GM19239 (cell line): ENCODE measurements around the gene MAPK8IP1.
"Not testable (repeated sequence)": the region's sequence is repeated elsewhere in the genome, so short reads cannot be mapped to it uniquely, and the experiment has no call there.

Source experiments
- DNase-seq: peaks from one replicate; pipeline ENCODE4 v3.0.0; 2011; ENCODE audit warnings: low spot score; ENCODE audit not compliant: insufficient read length
- FAIRE-seq: peaks from 2 replicates; lab custom pipeline; 2011; peaks lifted over from hg19 to GRCh38; lab: Jason Lieb, UNC

Gene MAPK8IP1

GRCh38 chr11:45886816-45887520, 1.5 kb downstream of the MAPK8IP1 start:
- DNase-seq (no peak), FAIRE-seq (no peak)

DNA sequence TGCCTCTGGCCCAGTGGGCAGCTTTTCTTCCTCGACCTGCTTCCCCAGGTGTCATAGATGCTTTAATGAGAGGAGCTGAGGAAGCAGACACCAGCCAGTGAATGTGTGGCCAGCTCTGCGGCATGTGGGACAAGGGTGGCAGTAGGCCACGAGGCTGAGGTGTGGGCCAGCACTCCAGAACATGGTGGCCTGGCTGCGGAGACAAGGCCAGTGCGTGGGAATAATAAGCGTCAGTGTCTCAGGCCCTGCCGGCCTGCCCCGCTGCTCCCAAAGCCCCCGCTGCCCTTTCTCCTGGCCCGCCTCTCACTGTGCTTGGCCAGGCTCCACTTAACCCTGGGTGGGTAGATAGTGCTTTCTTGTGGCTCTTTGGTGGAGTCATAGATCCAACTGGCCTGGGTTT, 2.1 kb downstream of the MAPK8IP1 start:
- FAIRE-seq (no peak), DNase-seq (no peak)

- DNase-seq (no peak), FAIRE-seq (no peak)
Measured at GRCh38 chr11:45889555-45889954, 4.1 kb downstream of the MAPK8IP1 start.

- DNase-seq (no peak), FAIRE-seq (no peak)
Measured at GRCh38 chr11:45889966-45890365, 4.5 kb downstream of the MAPK8IP1 start.

DNA sequence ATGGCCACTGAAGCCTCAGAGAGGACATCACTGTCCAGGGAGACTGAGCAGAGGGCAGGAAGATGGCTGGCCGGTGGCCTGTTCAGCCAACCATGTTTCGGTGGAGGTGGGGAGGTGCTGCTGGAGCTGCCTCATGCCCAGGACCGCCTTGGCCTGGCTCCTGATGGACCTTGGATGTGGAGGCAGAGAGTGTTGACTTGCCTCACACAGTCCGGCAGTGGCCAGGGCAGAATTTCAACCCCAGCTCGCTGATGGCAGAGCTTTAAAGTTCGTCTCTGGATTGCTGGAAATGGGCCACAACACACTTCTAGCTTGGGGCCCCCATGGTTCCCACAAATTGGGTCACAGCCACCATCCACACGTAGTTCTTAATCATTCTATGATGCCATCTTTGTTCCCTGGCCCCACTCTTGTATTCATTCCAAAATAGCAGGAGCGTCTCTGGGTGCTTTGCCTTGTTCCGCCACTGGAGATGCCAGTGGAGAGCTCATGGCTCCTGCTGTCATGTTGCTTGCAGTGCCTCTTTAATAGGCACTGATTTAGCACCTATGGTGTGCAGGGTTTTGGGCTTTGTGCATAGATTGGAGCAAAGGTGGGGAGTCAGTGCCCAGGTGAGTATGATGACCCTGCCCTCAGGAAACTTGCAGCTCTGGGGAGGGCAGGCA, 5.6 kb downstream of the MAPK8IP1 start:
- DNase-seq: no peak
- FAIRE-seq: no peak

DNA sequence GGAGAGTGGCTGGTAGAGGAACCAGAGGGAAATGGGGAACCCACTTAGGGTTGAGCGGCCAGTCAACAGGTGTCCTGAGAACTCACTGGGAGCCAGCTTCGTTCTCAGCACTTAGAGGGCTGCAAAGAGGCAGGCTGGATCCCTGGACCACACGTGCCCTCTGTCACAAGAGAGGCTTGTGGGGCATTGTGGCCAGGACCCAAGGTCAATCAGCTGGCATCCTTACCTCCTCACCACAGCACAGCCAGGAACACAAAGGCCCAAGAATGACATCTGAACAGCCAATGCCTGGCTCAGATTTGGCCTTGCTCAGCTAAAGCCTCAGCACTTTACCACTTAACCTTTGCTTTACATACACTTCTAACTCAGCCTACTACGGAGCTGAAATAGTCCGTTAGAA, 7.4 kb downstream of the MAPK8IP1 start:
- no peak for DNase-seq
- no peak for FAIRE-seq

DNA sequence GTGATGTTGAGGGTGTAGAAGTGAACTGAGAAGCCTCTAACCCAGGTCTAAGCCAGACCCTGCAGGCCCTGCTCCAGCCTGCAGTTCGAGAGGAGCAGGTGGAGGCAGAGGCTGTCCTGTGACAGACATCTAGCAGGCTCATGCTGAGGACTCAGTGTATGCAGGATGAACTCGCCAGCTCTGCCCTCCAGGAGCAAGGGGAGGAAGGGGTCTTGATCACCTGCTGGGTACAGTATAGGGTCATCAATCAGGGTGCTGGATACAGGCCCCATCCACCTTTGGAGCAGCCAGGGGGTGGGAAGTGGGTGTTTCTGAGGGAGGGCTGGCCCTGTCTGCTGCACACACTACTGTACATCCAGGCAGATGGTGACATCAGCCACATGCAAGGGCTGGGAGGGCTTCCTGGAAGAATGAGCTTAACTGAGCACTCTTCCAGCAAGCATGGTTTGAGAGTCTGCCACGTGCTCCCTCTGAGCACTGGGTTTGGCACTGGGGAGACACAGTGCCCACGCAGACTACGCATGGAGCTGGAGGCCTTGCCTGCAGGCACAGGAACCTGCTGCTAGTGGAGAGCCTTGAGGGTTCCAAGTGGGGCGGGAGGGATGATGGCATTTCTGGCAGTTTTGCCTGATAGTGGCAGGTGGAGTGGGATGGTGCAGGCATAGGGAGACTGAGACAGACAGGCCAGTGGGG, 9.2 kb downstream of the MAPK8IP1 start:
- FAIRE-seq (no peak), DNase-seq (no peak)

GRCh38 chr11:45895553-45896259, 10.3 kb downstream of the MAPK8IP1 start:
- FAIRE-seq: no peak

DNA sequence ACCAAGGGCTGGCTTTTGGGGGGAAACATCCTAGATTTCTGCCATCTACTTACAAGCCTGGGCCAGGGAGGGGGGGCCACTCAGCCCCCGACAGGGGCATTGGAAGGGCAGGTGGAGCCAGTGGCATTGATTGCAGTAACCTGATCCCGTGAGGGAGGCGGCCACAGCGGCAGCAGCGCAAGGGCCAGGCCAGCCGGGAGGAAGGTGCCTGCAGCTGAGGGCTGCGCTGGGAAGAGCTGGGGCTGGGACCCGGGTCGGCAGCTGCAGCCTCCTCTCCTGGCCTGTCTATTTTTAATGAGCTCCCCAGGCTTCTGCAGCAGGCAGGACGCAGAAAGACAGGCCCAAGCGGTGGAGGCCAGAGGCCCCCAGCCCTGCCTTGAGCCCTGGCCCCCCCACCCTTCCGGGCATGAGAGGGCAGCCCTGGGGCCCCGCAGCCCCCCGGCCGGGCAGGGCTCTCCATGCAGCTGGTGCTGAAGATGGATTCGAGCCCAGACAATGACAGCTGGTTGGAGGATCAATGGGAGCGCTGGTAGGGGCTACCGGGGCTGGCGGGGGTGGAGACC, 11.1 kb downstream of the MAPK8IP1 start:
- FAIRE-seq (no peak), DNase-seq (no peak)

More at GRCh38 chr11:45895553-45896259, 10.3 kb downstream of the MAPK8IP1 start:
- no peak for DNase-seq

DNA sequence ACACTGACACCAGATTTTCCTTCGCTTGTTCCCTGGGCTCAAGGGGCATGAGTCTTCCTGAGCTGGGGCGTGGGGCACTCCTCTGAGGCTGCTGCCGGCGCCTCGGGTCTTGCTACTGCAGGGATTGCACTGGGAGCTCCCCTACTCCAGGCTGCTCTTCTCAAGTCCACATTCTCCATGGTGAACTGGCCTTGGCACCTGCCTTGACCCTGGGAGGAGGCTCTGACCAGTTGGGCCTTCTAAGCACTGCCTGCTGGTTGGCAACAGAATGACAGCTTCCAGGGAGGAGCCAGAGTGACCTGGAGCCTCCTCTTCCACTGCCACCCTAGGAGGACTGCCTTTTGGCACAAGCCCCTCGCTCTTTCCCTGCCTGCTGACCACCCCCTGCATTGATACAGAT, 12.1 kb downstream of the MAPK8IP1 start:
- no peak for FAIRE-seq

GRCh38 chr11:45899086-45899447, 13.6 kb downstream of the MAPK8IP1 start:
- DNase-seq: no peak
- no peak for FAIRE-seq

More for the DNA sequence above, 12.1 kb downstream of the MAPK8IP1 start:
- no peak for DNase-seq

DNA sequence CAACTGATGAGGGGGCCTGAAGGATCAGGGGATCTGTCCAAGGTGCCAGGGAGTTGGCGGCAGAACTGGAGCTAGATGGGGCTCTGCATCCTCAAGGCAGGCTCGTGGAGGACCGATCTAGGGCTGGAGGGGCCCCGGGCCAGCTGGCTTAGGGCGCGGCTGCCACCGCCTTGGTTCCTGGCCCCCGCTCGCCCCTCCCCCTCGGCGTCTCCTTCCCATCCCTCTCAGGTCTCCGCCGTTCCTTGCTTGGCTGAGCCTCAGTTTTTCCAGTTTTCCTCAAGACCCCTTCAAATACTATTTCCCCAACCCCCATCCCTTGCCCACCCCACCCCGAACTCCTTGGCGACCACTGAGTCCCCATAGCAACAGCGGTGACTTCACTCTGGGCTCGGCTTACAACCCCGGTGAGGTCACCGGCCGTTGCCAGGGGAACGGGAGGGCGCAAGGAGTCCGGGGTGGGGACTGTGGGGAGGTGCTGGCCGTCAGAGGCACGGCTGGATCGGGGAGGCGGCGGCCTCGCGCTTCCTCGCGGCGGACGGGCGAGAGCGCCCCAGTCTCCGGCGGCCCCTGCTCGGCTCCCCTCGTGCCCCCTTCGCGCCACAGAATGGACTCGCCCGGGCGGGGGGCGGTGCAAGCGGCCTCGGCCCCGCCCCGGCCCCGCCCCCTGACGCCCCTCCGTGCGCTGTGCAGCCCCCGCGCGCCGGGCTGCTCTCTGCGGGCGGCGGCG, 14.2 kb downstream of the MAPK8IP1 start:
- FAIRE-seq (no peak), DNase-seq (peak; percentile 83)

DNA sequence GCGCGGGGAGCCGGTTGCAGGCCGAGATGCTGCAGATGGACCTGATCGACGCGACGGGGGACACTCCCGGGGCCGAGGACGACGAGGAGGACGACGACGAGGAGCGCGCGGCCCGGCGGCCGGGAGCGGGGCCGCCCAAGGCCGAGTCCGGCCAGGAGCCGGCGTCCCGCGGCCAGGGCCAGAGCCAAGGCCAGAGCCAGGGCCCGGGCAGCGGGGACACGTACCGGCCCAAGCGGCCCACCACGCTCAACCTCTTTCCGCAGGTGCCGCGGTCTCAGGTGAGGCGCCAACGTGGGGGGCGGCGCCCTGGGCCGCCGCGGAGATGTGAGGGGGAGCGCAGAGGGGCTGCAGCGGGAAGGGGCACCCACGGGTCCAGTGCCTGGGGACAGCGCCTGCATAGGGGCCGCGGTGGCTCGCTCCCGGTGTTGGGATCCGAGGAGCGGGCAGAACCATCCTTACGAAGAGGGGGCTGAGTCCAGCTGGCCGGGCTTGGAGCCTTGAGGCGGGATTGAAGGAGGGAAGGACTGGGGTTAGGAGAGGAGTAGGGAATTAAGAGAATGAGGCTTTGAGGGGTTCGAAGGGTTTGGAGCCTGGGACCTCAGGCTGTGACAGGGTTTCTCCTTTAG, 14.8 kb downstream of the MAPK8IP1 start:
- FAIRE-seq, DNase-seq: not testable (repeated sequence)

DNA sequence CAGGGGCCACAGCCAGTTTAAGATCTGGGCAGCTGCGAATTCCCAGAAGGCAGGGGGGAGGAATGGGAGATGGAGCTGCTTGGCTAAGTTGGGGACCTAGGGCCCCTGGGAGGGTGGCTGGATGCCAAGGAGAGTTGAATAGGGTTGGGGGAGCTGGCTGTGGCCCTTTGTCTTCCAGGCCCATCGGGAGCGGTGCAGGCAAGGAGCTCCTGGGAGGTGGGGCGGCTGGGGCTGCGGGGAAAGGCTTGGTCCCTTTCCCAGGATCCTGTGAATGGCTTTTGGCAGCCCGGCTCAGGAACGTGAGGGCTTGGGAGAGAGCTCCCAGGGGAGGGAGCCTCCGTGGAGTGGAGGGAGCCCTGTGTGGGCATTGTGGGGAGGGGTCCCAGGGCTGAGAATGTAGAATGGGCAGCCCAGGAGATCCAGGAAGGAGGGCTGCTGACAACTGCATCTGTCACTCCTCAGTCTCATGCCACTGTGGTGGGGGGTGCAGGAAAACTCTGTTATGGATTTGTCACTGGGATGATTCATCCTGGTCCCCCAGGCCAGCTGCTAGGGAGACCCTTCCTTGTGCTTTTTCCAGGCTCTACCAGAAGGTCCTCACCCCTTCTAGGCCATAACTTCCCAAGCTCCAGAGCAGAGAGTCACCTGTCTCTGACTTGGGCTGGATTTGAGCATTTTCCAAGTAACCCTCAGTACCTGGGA, 15.6 kb downstream of the MAPK8IP1 start:
- FAIRE-seq (no peak), DNase-seq (no peak)

- DNase-seq: no peak
- no peak for FAIRE-seq
Measured at GRCh38 chr11:45901626-45902025, 16.2 kb downstream of the MAPK8IP1 start.

- FAIRE-seq (no peak), DNase-seq (no peak)
Measured at GRCh38 chr11:45902452-45903380, 17.3 kb downstream of the MAPK8IP1 start.

DNA sequence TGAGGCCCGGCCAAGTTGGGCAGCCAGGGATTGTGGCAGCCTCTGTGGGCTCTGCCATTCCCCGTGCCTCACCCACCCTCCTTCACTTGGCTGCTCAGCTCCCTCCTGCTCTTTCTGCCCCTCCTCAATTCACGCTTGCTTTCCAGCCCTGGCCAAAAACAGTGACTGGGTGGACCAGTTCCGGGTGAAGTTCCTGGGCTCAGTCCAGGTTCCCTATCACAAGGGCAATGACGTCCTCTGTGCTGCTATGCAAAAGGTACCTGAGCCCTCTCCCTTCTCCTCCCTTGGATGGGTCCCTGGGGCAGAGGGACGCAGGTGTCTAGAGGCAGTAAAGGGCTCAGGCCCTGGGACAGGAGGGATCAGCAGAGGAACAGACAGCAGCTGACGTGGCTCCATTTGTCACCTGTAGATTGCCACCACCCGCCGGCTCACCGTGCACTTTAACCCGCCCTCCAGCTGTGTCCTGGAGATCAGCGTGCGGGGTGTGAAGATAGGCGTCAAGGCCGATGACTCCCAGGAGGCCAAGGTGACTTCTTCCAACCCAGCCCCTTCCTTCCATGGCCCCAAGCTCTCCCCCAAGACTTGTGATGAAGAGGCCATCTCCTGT, 19.0 kb downstream of the MAPK8IP1 start:
- no peak for FAIRE-seq
- no peak for DNase-seq
